22Rv1 (cell line): Measurements from ENCODE around the gene ZNF366.

ENCODE experiments used
- H3K27ac ChIP-seq: fragments of 450-650 bp; 2 replicates; pipeline ENCODE4 v1.5.1; 2017
- ZFX ChIP-seq: fragments of 450-650 bp; IDR thresholded peaks from 2 replicates; pipeline ENCODE4 v1.6.1; 2017; ENCODE audit warnings: antibody characterized with exemption, borderline replicate concordance
- TF ChIP-seq, protein P1 (sequence below): fragments of 450-650 bp; IDR thresholded peaks from 2 replicates; pipeline ENCODE4 v1.5.1; 2017; ENCODE audit warnings: mild to moderate bottlenecking

Gene ZNF366

GRCh38 chr5:72511366-72511765 is 4.2 kb upstream of the ZNF366 start:
- no peak for TF ChIP-seq ZFX
- TF ChIP-seq, protein P1, sequence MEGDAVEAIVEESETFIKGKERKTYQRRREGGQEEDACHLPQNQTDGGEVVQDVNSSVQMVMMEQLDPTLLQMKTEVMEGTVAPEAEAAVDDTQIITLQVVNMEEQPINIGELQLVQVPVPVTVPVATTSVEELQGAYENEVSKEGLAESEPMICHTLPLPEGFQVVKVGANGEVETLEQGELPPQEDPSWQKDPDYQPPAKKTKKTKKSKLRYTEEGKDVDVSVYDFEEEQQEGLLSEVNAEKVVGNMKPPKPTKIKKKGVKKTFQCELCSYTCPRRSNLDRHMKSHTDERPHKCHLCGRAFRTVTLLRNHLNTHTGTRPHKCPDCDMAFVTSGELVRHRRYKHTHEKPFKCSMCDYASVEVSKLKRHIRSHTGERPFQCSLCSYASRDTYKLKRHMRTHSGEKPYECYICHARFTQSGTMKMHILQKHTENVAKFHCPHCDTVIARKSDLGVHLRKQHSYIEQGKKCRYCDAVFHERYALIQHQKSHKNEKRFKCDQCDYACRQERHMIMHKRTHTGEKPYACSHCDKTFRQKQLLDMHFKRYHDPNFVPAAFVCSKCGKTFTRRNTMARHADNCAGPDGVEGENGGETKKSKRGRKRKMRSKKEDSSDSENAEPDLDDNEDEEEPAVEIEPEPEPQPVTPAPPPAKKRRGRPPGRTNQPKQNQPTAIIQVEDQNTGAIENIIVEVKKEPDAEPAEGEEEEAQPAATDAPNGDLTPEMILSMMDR, result no peak
- no peak overlapping the region for H3K27ac ChIP-seq

GRCh38 chr5:72510610-72511181 is 3.5 kb upstream of the ZNF366 start:
- no peak for TF ChIP-seq ZFX
- TF ChIP-seq, protein P1, result no peak
- H3K27ac ChIP-seq, result no peak overlapping the region

DNA sequence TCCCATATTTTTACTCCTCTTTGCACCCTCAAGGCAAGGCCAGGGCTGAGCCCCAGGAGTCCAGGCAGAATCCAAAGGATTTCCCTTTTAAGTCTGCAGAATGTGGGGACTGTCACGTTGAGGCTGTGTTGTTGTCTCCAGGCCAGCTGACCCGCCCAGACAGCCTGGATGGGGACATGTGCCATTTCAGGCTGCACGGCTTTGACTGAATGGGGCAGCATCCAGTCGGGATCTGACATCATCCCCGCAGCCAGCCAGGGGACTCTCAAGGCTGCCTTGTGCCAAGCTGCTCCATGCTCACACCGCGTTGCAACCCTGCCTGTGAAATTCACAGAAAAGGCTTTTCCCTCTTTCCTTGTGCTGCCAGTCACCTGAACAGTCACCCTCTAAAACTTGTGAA is 2.2 kb upstream of the ZNF366 start:
- no peak overlapping the region for H3K27ac ChIP-seq
- no peak for TF ChIP-seq ZFX
- TF ChIP-seq, protein P1, result no peak

GRCh38 chr5:72508241-72509170 is 1.3 kb upstream of the ZNF366 start:
- TF ChIP-seq ZFX, result no peak
- TF ChIP-seq, protein P1, result no peak
- no peak overlapping the region for H3K27ac ChIP-seq

GRCh38 chr5:72507907-72508238 is 663 bp upstream of the ZNF366 start:
- no peak overlapping the region for H3K27ac ChIP-seq
- TF ChIP-seq ZFX, result no peak
- TF ChIP-seq, protein P1, result no peak

DNA sequence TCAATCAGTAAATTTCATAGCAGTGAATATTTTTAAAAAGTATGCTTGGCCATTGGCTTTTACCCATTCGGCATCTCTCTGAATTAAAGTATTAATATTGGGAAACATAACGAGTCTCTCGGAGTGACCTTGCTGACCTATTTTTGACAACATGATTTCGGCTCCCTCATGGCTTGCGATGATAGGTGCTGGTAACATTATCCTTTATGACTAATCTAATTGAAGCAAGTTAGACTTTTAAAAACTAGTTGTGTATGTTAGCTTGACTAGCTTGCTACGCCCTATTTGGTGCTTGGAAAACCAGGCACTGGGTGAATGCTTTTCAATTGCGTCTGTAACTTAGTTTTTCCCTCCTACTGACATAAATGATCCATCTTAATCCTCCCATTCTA is 1.1 kb downstream of the ZNF366 start:
- no peak for TF ChIP-seq ZFX
- TF ChIP-seq, protein P1, result no peak
- H3K27ac ChIP-seq, result no peak overlapping the region

- H3K27ac ChIP-seq, result no peak overlapping the region
These were observed 1.6 kb downstream of the ZNF366 start for GRCh38 chr5:72505539-72506157.

More at GRCh38 chr5:72505539-72506157, 1.6 kb downstream of the ZNF366 start:
- no peak for TF ChIP-seq ZFX
- TF ChIP-seq, protein P1, result no peak
